Tibial artery (tissue), 4 donors: ENCODE measurements around the gene TYW3.

Experiments
- DNase-seq, 2 donors: peaks; one replicate each; pipeline ENCODE4 v3.0.0-alpha.2; 2019
- H3K27ac ChIP-seq, 2 donors: fragments of 200-600 bp; sonication (generic) in 1 of 2; 1 replicate in 1 of 2; 2 replicates in 1 of 2; pipeline ENCODE4 v1.5.1; 2018 to 2019; ENCODE audit warnings: mild to moderate bottlenecking in 1 of 2
- H3K27me3 ChIP-seq, 2 donors: fragments of 200-600 bp; sonication (generic) in 1 of 2; one replicate each; pipeline versions ENCODE4 v1.5.1 to v1.6.0; 2016 to 2019
- H3K36me3 ChIP-seq, 3 donors: fragments of 200-600 bp; sonication (generic) in 2 of 3; one replicate each; pipeline ENCODE4 v1.5.1; 2016 to 2019; ENCODE audit warnings: mild to moderate bottlenecking in 2 of 3
- H3K4me1 ChIP-seq, 4 donors: fragments of 200-600 bp; sonication (generic) in 2 of 4; 1 replicate in 3 of 4; 2 replicates in 1 of 4; pipeline ENCODE4 v1.5.1; 2016 to 2019
- H3K4me3 ChIP-seq, 2 donors: fragments of 200-600 bp; sonication (generic) in 1 of 2; 1 replicate in 1 of 2; 2 replicates in 1 of 2; pipeline ENCODE4 v1.5.1; 2018 to 2019; ENCODE audit warnings: mild to moderate bottlenecking in 2 of 2
- H3K9me3 ChIP-seq, 3 donors: fragments of 200-600 bp; sonication (generic) in 1 of 3; one replicate each; pipeline ENCODE4 v1.5.1; 2016 to 2019
- intact Hi-C: fragments of 100-400 bp; cut with DNase I; formaldehyde crosslinking; loops from one replicate; pipeline ENCODE4 v1.15.0; 2023; ENCODE audit warnings: low total_unique reads
- TF ChIP-seq, protein P1 (sequence below), 2 experiments: fragments of 200-600 bp in 1 of 2; fragments of 450-650 bp in 1 of 2; IDR thresholded peaks; one replicate each; pipeline ENCODE4 v1.5.1; 2017 to 2019; ENCODE audit warnings: antibody characterized with exemption in 2 of 2, mild to moderate bottlenecking in 1 of 2, moderate library complexity in 1 of 2

The TYW3 gene

DNA sequence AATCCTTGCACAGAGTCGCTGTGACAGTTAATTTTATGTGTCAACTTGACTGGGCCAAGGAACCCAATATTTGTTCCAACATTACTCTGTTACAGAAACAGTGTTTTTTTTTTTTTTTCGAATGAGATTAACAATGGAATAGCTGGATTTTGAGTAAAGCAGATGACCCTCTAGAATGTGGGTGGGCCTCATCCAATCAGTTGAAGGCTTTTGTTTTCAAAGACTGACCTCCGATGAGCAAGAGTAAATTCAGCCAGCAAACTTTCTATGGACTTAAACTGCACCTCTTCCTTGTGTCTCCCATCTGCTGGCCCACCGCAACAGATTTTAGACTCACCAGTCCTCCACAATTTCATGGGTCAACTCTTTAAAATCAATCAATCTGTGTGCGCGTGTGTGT lies 17.1 kb upstream of the TYW3 start:
- no peak overlapping the region for H3K27ac ChIP-seq
- H3K4me1 ChIP-seq: peaks cover 0 to 12% (median 0%) of the 10 kb centered on the region in 4 donors
- no peak for DNase-seq
- TF ChIP-seq, protein P1, sequence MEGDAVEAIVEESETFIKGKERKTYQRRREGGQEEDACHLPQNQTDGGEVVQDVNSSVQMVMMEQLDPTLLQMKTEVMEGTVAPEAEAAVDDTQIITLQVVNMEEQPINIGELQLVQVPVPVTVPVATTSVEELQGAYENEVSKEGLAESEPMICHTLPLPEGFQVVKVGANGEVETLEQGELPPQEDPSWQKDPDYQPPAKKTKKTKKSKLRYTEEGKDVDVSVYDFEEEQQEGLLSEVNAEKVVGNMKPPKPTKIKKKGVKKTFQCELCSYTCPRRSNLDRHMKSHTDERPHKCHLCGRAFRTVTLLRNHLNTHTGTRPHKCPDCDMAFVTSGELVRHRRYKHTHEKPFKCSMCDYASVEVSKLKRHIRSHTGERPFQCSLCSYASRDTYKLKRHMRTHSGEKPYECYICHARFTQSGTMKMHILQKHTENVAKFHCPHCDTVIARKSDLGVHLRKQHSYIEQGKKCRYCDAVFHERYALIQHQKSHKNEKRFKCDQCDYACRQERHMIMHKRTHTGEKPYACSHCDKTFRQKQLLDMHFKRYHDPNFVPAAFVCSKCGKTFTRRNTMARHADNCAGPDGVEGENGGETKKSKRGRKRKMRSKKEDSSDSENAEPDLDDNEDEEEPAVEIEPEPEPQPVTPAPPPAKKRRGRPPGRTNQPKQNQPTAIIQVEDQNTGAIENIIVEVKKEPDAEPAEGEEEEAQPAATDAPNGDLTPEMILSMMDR (IDR thresholded peaks at IDR 0.05): no peak
- no peaks in the 10 kb centered on the region for H3K9me3 ChIP-seq
- intact Hi-C loops: no loop called here
- H3K27me3 ChIP-seq: no peaks in the 10 kb centered on the region
- no peak overlapping the region for H3K4me3 ChIP-seq
- peaks cover 71 to 87% (median 82%) of the 10 kb centered on the region in 3 donors for H3K36me3 ChIP-seq

DNA sequence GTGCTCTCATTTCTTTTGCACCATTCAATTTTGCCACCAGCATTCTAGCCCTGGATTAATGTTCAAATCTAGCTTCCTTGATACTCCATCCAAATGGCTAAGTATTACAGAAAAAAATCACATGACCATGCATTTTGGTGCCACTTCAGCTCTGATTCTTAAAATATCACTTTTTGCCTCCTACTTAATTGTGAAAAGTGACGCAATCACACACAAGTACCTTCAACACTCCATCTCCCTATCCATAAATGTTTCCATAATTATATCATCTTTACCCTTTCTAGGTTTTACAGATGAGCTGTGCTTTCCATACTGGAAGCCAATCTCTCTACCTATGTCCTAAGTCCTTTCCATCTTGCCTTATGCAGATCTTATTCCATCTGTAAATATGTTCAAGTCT lies 16.1 kb upstream of the TYW3 start:
- Histone ChIP-seq H3K4me3 (no peak overlapping the region), H3K36me3 (peaks cover 72 to 87% (median 85%) of the 10 kb centered on the region in 3 donors), H3K9me3 (no peaks in the 10 kb centered on the region), H3K27me3 (no peaks in the 10 kb centered on the region), H3K27ac (no peak overlapping the region), H3K4me1 (peaks cover 0 to 12% (median 0%) of the 10 kb centered on the region in 4 donors)
- intact Hi-C loops: no loop called here
- TF ChIP-seq, protein P1 (IDR thresholded peaks at IDR 0.05): no peak
- no peak for DNase-seq

- intact Hi-C loops: no loop called here
- no peaks in the 10 kb centered on the region for H3K9me3 ChIP-seq
- no peak overlapping the region for H3K27ac ChIP-seq
- H3K36me3 ChIP-seq: peaks cover 74 to 90% (median 87%) of the 10 kb centered on the region in 3 donors
- no peak overlapping the region for H3K4me3 ChIP-seq
- peaks cover 0 to 12% (median 0%) of the 10 kb centered on the region in 4 donors for H3K4me1 ChIP-seq
- TF ChIP-seq, protein P1 (IDR thresholded peaks at IDR 0.05): no peak
- DNase-seq: no peak
- no peaks in the 10 kb centered on the region for H3K27me3 ChIP-seq
Measured at GRCh38 chr1:74717626-74718025, 15.3 kb upstream of the TYW3 start.

GRCh38 chr1:74726063-74726462 lies 6.9 kb upstream of the TYW3 start:
- intact Hi-C loops: no loop called here
- Histone ChIP-seq H3K4me1 (peaks cover 0 to 31% (median 13%) of the 10 kb centered on the region in 4 donors), H3K9me3 (no peaks in the 10 kb centered on the region), H3K27ac (no peak overlapping the region), H3K36me3 (peaks cover 32 to 45% (median 37%) of the 10 kb centered on the region in 3 donors), H3K27me3 (no peaks in the 10 kb centered on the region), H3K4me3 (no peak overlapping the region)
- TF ChIP-seq, protein P1 (IDR thresholded peaks at IDR 0.05): no peak
- no peak for DNase-seq

DNA sequence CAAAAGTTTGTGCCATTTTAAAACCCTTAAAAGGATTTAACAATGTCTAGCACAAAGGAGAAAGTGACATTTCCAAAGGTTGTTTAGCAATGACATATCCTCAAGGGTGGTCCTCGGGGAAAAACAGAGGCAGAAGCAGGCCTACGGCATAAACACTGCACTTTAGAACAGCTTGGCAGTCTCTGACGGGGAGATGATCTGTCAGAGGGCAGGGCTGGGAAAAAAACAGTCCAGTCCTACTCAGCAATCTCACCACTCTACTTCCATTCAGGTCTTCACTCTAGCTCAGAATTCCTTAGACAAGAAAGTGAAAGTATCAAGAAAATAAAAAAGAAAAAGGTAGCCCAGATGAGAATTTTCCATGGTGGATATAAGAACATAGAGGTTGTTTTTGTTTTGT lies 4.2 kb upstream of the TYW3 start:
- H3K9me3 ChIP-seq: no peaks in the 10 kb centered on the region
- TF ChIP-seq, protein P1 (IDR thresholded peaks at IDR 0.05): no peak
- DNase-seq: no peak
- peaks cover 6 to 18% (median 10%) of the 10 kb centered on the region in 3 donors for H3K36me3 ChIP-seq
- H3K4me1 ChIP-seq: peaks cover 0 to 43% (median 25%) of the 10 kb centered on the region in 4 donors
- H3K27me3 ChIP-seq: no peaks in the 10 kb centered on the region
- intact Hi-C loops: no loop called here
- no peak overlapping the region for H3K27ac ChIP-seq
- H3K4me3 ChIP-seq: no peak overlapping the region
